HG02798 (cell line): Measurements from ENCODE around the gene TSPAN32.

Experiments used
- ATAC-seq: cut with Tn5 transposase; IDR thresholded peaks from one replicate; pipeline ENCODE4 v1.9.1; 2021; ENCODE audit warnings: mild to moderate bottlenecking; ENCODE audit not compliant: unreplicated experiment, poor library complexity

Gene TSPAN32

GRCh38 chr11:2266586-2267305 is 35.1 kb upstream of the TSPAN32 start:
- no peak for ATAC-seq

- no peak for ATAC-seq
These were observed 34.4 kb upstream of the TSPAN32 start for GRCh38 chr11:2267306-2267850.

- no peak for ATAC-seq
These were observed 33.7 kb upstream of the TSPAN32 start for GRCh38 chr11:2267851-2268728.

GRCh38 chr11:2268729-2269600 is 32.8 kb upstream of the TSPAN32 start:
- ATAC-seq = no peak

- ATAC-seq = no peak
These were observed 32.1 kb upstream of the TSPAN32 start for GRCh38 chr11:2269601-2270321.

- no peak for ATAC-seq
These were observed 31.3 kb upstream of the TSPAN32 start, which contains the start of gene ASCL2 for GRCh38 chr11:2270322-2271076. ASCL2 (minus strand) TSS chr11:2270588; CDS start chr11:2270332, 256 bp downstream.

GRCh38 chr11:2271077-2271326 is 30.8 kb upstream of the TSPAN32 start:
- ATAC-seq = no peak

- ATAC-seq = no peak
These were observed 30.2 kb upstream of the TSPAN32 start for GRCh38 chr11:2271327-2272227.

- ATAC-seq = no peak
These were observed 29.4 kb upstream of the TSPAN32 start for GRCh38 chr11:2272228-2272945.

- no peak for ATAC-seq
These were observed 28.9 kb upstream of the TSPAN32 start for GRCh38 chr11:2272946-2273280.

- ATAC-seq = no peak
These were observed 28.5 kb upstream of the TSPAN32 start for GRCh38 chr11:2273311-2273710.

GRCh38 chr11:2273771-2274170 is 28.0 kb upstream of the TSPAN32 start:
- ATAC-seq = no peak

GRCh38 chr11:2275334-2276279 is 26.2 kb upstream of the TSPAN32 start:
- no peak for ATAC-seq

- no peak for ATAC-seq
These were observed 25.4 kb upstream of the TSPAN32 start for GRCh38 chr11:2276280-2277007.

GRCh38 chr11:2277008-2277346 is 24.8 kb upstream of the TSPAN32 start:
- no peak for ATAC-seq

- ATAC-seq = no peak
These were observed 23.8 kb upstream of the TSPAN32 start for GRCh38 chr11:2277933-2278523.
